Neural cell (in vitro differentiated cells): ENCODE data around the gene ODF2L. TPM values are rescaled to one million over a fixed set of nuclear protein-coding genes. Genes with fewer than 3 reads are reported as not detected.

Experiments used
- H2AFZ ChIP-seq: fragments of 200-600, 300-800 bp; sonication (generic), shearing (Covaris generic); 2 replicates; pipeline ENCODE4 v1.6.0; 2014; ENCODE audit warnings: low read depth, mild to moderate bottlenecking, antibody characterized with exemption, low read length, moderate library complexity
- H3F3A ChIP-seq: fragments of 200-600 bp; shearing (Covaris generic); 2 replicates; pipeline ENCODE4 v1.6.1; 2016; ENCODE audit warnings: mild to moderate bottlenecking, moderate library complexity, mixed read lengths, antibody characterized with exemption, low read length; ENCODE audit not compliant: insufficient read depth, poor library complexity, severe bottlenecking
- H3K27ac ChIP-seq: fragments of 200-600, 300-800 bp; sonication (generic), shearing (Covaris generic); 2 replicates; pipeline ENCODE4 v1.5.1; 2014; ENCODE audit warnings: mild to moderate bottlenecking, low read length, moderate library complexity
- H3K27me3 ChIP-seq: fragments of 300-800, 200-600 bp; sonication (generic), shearing (Covaris generic); 2 replicates; pipeline ENCODE4 v1.6.0; 2014; ENCODE audit warnings: mild to moderate bottlenecking, low read depth, low read length, moderate library complexity; ENCODE audit not compliant: insufficient read depth
- H3K36me3 ChIP-seq: fragments of 300-800, 200-600 bp; sonication (generic), shearing (Covaris generic); 2 replicates; pipeline ENCODE4 v1.5.1; 2014; ENCODE audit warnings: mild to moderate bottlenecking, antibody characterized with exemption, low read length, moderate library complexity; ENCODE audit not compliant: insufficient read depth
- H3K4me2 ChIP-seq: fragments of 300-800, 200-600 bp; sonication (generic), shearing (Covaris generic); 2 replicates; pipeline ENCODE4 v1.6.0; 2014; ENCODE audit warnings: mild to moderate bottlenecking, low read length
- H3K4me3 ChIP-seq: fragments of 300-800, 200-600 bp; sonication (generic), shearing (Covaris generic); 2 replicates; pipeline ENCODE4 v1.5.1; 2014; ENCODE audit warnings: mild to moderate bottlenecking, low read length, moderate library complexity
- H3K79me2 ChIP-seq: fragments of 200-600 bp; shearing (Covaris generic); replicated peaks from 2 replicates; pipeline ENCODE4 v1.6.0; 2014; ENCODE audit warnings: mild to moderate bottlenecking, low read length, moderate library complexity; ENCODE audit not compliant: insufficient read depth
- H3K9ac ChIP-seq: fragments of 300-800, 200-600 bp; sonication (generic), shearing (Covaris generic); 2 replicates; pipeline ENCODE4 v1.6.1; 2016; ENCODE audit warnings: mild to moderate bottlenecking, low read length, mixed read lengths
- H3K9me2 ChIP-seq: fragments of 200-600 bp; shearing (Covaris generic); 2 replicates; pipeline ENCODE4 v1.6.1; 2016; ENCODE audit warnings: mild to moderate bottlenecking, low read length, mixed read lengths; ENCODE audit not compliant: insufficient read depth
- H3K9me3 ChIP-seq: fragments of 200-600, 300-800 bp; sonication (generic), shearing (Covaris generic); 2 replicates; pipeline ENCODE4 v1.6.1; 2016; ENCODE audit warnings: mild to moderate bottlenecking, mixed run types, low read length, moderate library complexity, mixed read lengths
- H4K20me1 ChIP-seq: fragments of 200-600 bp; shearing (Covaris generic); 2 replicates; pipeline ENCODE4 v1.6.1; 2016; ENCODE audit warnings: mild to moderate bottlenecking, mixed run types; ENCODE audit not compliant: insufficient read depth
- CTCF ChIP-seq: fragments of 450-650 bp; IDR thresholded peaks from 2 replicates; pipeline ENCODE4 v1.5.1; 2014; ENCODE audit warnings: antibody characterized with exemption, mild to moderate bottlenecking, moderate library complexity; ENCODE audit not compliant: poor library complexity, severe bottlenecking
- EP300 ChIP-seq: fragments of 450-650 bp; conservative IDR thresholded peaks from 2 replicates; pipeline ENCODE4 v1.6.1; 2014; ENCODE audit warnings: antibody characterized with exemption, mild to moderate bottlenecking, moderate library complexity; ENCODE audit not compliant: poor library complexity, severe bottlenecking
- EZH2 ChIP-seq: fragments of 200-600, 300-800 bp; shearing (Covaris generic), sonication (generic); IDR thresholded peaks from 2 replicates; pipeline ENCODE4 v1.6.1; 2014; ENCODE audit warnings: antibody characterized with exemption, low read length, borderline replicate concordance, mild to moderate bottlenecking; ENCODE audit not compliant: insufficient read depth, poor library complexity, severe bottlenecking
- MXI1 ChIP-seq: fragments of 450-650 bp; conservative IDR thresholded peaks from 2 replicates; pipeline ENCODE4 v1.6.1; 2014; ENCODE audit warnings: antibody characterized with exemption, mild to moderate bottlenecking; ENCODE audit not compliant: poor library complexity, severe bottlenecking
- POLR2AphosphoS5 ChIP-seq: IDR thresholded peaks from 2 replicates; pipeline ENCODE4 v1.6.1; 2012
- RAD21 ChIP-seq: fragments of 450-650 bp; conservative IDR thresholded peaks from 2 replicates; pipeline ENCODE4 v1.6.1; 2014; ENCODE audit warnings: antibody characterized with exemption, mild to moderate bottlenecking, moderate library complexity
- REST ChIP-seq: IDR thresholded peaks from 2 replicates; pipeline ENCODE4 v1.6.1; 2012; ENCODE audit warnings: borderline replicate concordance
- SMC3 ChIP-seq: fragments of 450-650 bp; conservative IDR thresholded peaks from 2 replicates; pipeline ENCODE4 v1.6.1; 2014; ENCODE audit warnings: antibody characterized with exemption, mild to moderate bottlenecking, moderate library complexity; ENCODE audit not compliant: poor library complexity
- TAF1 ChIP-seq: IDR thresholded peaks from 2 replicates; pipeline ENCODE4 v1.6.1; 2012; ENCODE audit warnings: low read depth
- polyA plus RNA-seq: library from polyadenylated mRNA; depleted of rRNA; stranded (reverse); fragments of >200 nt; gene quantifications from 2 replicates; pipeline ENCODE4 v1.2.3, GENCODE V29; 2014

The ODF2L gene
- polyA plus RNA-seq, 1 donor from 2014 or later: 138 TPM

GRCh38 chr1:86305731-86306130, 90.4 kb downstream of the ODF2L start:
- H4K20me1 ChIP-seq: no peaks in the 10 kb centered on the region
- H3K36me3 ChIP-seq: no peaks in the 10 kb centered on the region
- H2AFZ ChIP-seq: no peak overlapping the region
- H3K9me2 ChIP-seq: no peaks in the 10 kb centered on the region
- H3K4me3 ChIP-seq: no peak overlapping the region
- no peaks in the 10 kb centered on the region for H3K27me3 ChIP-seq
- TF ChIP-seq SMC3 (no peak), MXI1 (no peak), POLR2AphosphoS5 (no peak), EP300 (no peak), RAD21 (no peak), TAF1 (no peak), CTCF (no peak), REST (no peak), EZH2 (no peak)
- H3K4me2 ChIP-seq: no peak overlapping the region
- H3K27ac ChIP-seq: no peak overlapping the region
- no peaks in the 10 kb centered on the region for H3K79me2 ChIP-seq
- H3K9ac ChIP-seq: no peak overlapping the region
- H3K9me3 ChIP-seq: no peaks in the 10 kb centered on the region
- no peaks in the 10 kb centered on the region for H3F3A ChIP-seq

- Histone ChIP-seq H3F3A (no peaks in the 10 kb centered on the region), H3K27ac (no peak overlapping the region), H2AFZ (no peak overlapping the region), H3K9ac (no peak overlapping the region), H3K4me2 (no peak overlapping the region), H4K20me1 (no peaks in the 10 kb centered on the region), H3K9me2 (no peaks in the 10 kb centered on the region), H3K27me3 (no peaks in the 10 kb centered on the region), H3K9me3 (no peaks in the 10 kb centered on the region), H3K79me2 (no peaks in the 10 kb centered on the region), H3K36me3 (no peaks in the 10 kb centered on the region), H3K4me3 (no peak overlapping the region)
- no peak for TF ChIP-seq MXI1
- no peak for TF ChIP-seq EP300
- no peak for TF ChIP-seq POLR2AphosphoS5
- TF ChIP-seq TAF1: no peak
- no peak for TF ChIP-seq EZH2
- no peak for TF ChIP-seq CTCF
- no peak for TF ChIP-seq RAD21
- TF ChIP-seq SMC3: no peak
- no peak for TF ChIP-seq REST
Measured at GRCh38 chr1:86303041-86303690, 93.0 kb downstream of the ODF2L start.
